ENCODE measurements around the gene C6.

The C6 gene

GRCh38 chr5:41093803-41094202 is 119.5 kb downstream of the C6 start:
- no peak overlapping the region for H3K27ac ChIP-seq (ENCODE audit: low read depth, low read length)
- no peaks in the 10 kb centered on the region for H3K9me2 ChIP-seq (replicated peaks; ENCODE audit: insufficient read depth, low read length)
- H3K4me2 ChIP-seq (ENCODE audit: low read depth, low read length, poor library complexity, severe bottlenecking): no peak overlapping the region
- no peak overlapping the region for H3K4me3 ChIP-seq (ENCODE audit: insufficient read depth, low read length, poor library complexity, severe bottlenecking)
- H3K9ac ChIP-seq (ENCODE audit: low read length): no peak overlapping the region
- no peaks in the 10 kb centered on the region for H4K20me1 ChIP-seq (ENCODE audit: low read depth, low read length)
- TF ChIP-seq CTCF (IDR thresholded peaks at IDR 0.05; ENCODE audit: insufficient read depth, low read length, poor library complexity, severe bottlenecking) (no peak), EZH2phosphoT487 (conservative IDR thresholded peaks at IDR 0.05; ENCODE audit: low read length) (no peak)
- no peaks in the 10 kb centered on the region for H3F3A ChIP-seq (ENCODE audit: insufficient read depth)
- no peaks in the 10 kb centered on the region for H3K27me3 ChIP-seq (ENCODE audit: low read length)
- H2AFZ ChIP-seq (ENCODE audit: low read depth, low read length, severe bottlenecking): no peak overlapping the region
- H3K36me3 ChIP-seq (ENCODE audit: low read length): no peaks in the 10 kb centered on the region
- H3K79me2 ChIP-seq (ENCODE audit: insufficient read depth, low read length): no peaks in the 10 kb centered on the region
- H3K9me3 ChIP-seq (ENCODE audit: insufficient read depth, low read length): no peaks in the 10 kb centered on the region
